Ramos (cell line): Measurements from ENCODE around the gene RNF26.

ENCODE experiments used
- in situ Hi-C: fragments of 300-500 bp; cut with MboI; formaldehyde crosslinking; loops from one replicate; pipeline ENCODE4 v1.14.3; 2022; ENCODE audit warnings: low sequenced_read_pairs; ENCODE audit not compliant: unreplicated experiment

RNF26 gene

DNA sequence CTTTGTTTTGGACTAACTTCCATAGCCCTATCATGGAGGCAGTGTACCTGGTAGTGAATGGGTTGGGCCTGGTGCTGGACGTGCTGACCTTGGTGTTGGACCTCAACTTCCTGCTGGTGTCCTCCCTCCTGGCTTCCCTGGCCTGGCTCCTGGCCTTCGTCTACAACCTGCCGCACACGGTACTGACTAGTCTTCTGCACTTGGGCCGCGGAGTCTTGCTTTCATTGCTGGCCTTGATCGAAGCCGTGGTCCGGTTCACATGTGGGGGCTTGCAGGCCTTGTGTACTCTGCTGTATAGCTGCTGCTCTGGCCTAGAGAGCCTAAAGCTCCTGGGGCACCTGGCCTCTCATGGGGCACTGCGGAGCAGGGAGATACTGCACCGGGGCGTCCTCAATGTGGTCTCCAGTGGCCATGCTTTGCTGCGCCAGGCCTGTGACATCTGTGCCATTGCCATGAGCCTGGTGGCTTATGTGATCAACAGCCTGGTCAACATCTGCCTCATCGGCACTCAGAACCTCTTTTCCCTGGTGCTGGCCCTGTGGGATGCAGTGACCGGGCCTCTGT, 846 bp downstream of the RNF26 start:
- in situ Hi-C loops: no loop called here

- in situ Hi-C loops: no loop called here
Observed at GRCh38 chr11:119335655-119336543, 1.6 kb downstream of the RNF26 start.

- in situ Hi-C loops: no loop called here
Observed at GRCh38 chr11:119336744-119337469, 2.6 kb downstream of the RNF26 start.

- in situ Hi-C loops: no loop called here
Observed at GRCh38 chr11:119337581-119338317, 3.4 kb downstream of the RNF26 start.

GRCh38 chr11:119338318-119338890, 4.1 kb downstream of the RNF26 start:
- in situ Hi-C loops: no loop called here

GRCh38 chr11:119338965-119339588, 4.8 kb downstream of the RNF26 start:
- in situ Hi-C loops: no loop called here

DNA sequence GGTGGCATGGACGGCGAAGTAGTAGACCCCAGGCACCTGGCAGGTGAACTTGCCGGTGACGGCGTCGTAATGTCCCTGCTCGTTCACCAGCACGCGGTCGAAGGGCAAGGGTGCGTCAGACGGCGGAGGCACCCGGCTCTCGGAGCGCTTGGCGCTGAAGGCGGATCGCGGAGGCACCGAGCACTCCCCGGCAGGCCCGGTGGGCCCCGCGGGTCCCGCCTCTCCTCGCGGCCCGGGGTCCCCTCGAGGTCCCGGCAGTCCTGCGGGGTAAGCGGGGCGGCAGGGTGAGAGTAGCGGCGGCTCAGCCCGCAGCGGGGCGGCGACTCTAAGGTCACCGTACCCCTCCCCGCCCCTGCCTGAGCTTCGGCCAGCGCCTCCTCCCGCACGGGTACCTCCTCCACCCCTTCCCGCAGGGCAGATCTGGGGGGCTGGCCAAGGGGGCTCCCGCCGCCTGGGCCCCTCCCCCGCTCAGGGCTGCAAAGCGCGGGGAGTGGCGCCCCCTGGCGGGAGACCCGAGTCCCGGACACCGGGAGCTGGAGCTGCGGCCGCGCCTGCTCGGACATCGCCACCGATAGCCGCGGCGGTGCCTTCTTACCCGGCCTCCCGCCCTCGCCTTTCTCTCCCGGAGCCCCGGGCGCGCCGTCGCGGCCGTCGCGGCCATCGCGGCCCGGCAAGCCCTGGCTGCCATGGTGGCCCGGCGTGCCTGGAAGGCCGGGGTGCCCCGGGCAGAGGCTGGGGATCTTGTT, 5.4 kb downstream of the RNF26 start:
- in situ Hi-C loops: no loop called here

- in situ Hi-C loops: no loop called here
Observed at GRCh38 chr11:119340335-119341221, 6.3 kb downstream of the RNF26 start, which contains the start of gene C1QTNF5. TSS of gene C1QTNF5 (minus strand) at chr11:119340883. CDS start at chr11:119340397, 486 bp downstream.

- in situ Hi-C loops: no loop called here
Observed at GRCh38 chr11:119341222-119342022, 7.1 kb downstream of the RNF26 start.

DNA sequence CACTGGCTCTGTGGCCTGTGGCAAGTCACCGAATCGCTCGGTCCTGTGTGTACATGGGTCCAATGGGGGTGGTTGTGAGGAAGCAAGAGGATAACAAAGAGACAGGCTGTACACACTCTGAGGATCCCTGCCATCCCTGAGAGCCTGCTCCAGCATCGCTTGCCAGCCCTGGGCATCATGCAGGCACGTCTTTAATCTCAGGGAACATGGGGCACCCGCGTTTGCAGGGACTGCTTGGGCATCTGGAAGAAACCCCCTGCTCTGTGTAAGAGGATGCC, 7.6 kb downstream of the RNF26 start:
- in situ Hi-C loops: no loop called here

DNA sequence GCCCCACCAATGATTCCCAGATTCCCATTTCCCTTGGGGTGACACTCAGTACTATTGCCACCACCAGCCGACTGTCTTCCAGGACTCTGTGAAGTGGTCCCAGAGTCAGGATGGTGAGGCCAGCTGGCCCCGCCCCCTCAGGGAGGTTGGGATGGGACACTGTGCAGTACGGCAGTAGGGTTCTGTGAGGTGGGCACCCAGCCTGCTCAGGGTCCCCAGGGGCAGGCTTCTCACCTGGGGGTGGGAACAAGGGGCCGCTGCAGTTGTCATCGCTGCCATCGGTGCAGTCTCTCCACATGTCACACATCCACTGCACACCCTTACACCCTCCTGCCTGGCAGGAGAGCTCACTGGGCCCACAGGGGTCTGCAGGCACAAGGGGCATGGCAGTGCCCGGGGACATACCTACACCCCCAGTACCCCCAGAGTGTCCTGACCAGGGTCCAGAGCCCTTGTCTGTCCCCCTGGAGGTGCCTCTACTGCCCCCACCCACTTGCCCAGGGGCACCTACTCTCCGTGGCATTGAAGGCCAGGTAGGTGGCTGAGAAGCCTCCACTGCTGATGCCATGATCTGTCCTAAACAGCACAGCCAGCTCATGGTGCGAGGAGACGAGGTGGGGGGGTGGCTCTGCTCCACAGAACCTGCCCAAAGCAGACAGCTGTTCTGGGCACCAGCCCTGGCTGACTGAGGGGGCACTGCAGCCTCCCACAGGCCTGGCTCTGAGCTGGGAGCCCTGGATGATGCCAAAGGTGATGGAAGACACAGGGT, 8.2 kb downstream of the RNF26 start:
- in situ Hi-C loops: no loop called here

- in situ Hi-C loops: no loop called here
Observed at GRCh38 chr11:119343726-119344125, 9.4 kb downstream of the RNF26 start.

GRCh38 chr11:119344291-119345010, 10.1 kb downstream of the RNF26 start:
- in situ Hi-C loops: no loop called here

GRCh38 chr11:119345685-119346084, 11.4 kb downstream of the RNF26 start:
- in situ Hi-C loops: no loop called here

DNA sequence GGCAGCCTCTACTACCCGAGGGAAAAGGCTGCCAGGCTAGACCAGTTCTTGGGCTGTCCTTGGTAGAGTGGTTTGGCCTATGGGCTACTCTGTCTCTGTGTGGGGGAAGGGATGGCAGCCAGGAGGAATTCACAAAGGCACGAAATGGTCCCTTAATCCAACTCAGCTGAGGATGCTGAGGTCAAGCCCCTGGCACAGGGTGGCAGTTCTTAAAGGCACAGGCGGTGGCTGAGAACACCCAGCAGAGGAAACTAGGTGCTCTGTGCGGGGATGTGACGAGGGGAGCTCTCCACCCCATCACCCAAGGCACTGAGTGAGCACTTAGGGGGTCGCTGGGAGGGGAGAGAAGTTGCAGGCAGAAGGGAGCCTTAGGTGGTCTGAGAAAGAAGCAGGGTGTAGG, 12.3 kb downstream of the RNF26 start, which contains the start of gene MFRP:
Gene MFRP (minus strand): TSS at position 101 of the 400 bp plus-strand sequence. CDS start 192 bp downstream, outside the sequence.
- in situ Hi-C loops: no loop called here

DNA sequence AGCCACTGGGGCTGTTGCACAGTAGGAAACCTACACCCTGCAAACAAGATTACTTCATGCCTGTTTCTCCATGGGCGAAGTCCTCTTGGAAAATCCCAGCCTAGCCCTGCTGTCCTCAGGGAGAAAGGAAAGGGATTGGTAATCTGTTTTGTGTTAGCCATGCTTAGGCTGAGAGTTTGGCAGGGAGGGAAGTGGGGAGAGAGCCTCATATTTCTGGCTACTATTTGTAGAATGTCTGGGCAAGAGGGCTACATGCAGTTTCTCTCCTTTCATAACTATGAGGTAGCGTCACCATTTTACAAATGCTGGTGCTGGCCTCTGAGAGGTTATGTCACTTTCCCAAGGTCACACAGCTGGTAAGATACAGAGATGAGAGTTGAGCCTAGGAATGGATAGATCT, 12.9 kb downstream of the RNF26 start:
- in situ Hi-C loops: no loop called here
